GM12878 (cell line): ENCODE results near the gene NUDT16. TPM values are rescaled to one million over a fixed set of nuclear protein-coding genes. Genes with fewer than 3 reads are reported as not detected.

Experiments
- ATAC-seq: fragments of 200-7000 bp; cut with Tn5 transposase; 3 replicates; pipeline ENCODE4 v1.9.1; 2020; ENCODE audit warnings: mild to moderate bottlenecking, moderate library complexity
- BruUV-seq: library from RNA; stranded (reverse); fragments of 400-500 nt; replicated peaks from 2 replicates; lab custom pipeline; 2021; lab: Mats Ljungman, UMichigan
- CTCF ChIA-PET: fragments of 300-600 bp; sonication (Branson Sonifier 250); formaldehyde crosslinking; extraction: SDS; loops from one replicate; lab custom pipeline; 2021; ENCODE audit warnings: inconsistent platforms; lab: Yijun Ruan, JAX
- POLR2A ChIA-PET: fragments of 350-600 bp; formaldehyde crosslinking; extraction: SDS; loops from one replicate; lab custom pipeline; 2021; ENCODE audit warnings: inconsistent platforms; lab: Charles Lee
- RAD21 ChIA-PET: fragments of 300-600 bp; sonication (Branson Sonifier 250); formaldehyde crosslinking; loops from one replicate; lab custom pipeline; 2023; ENCODE audit warnings: antibody characterized with exemption; ENCODE audit not compliant: unreplicated experiment; lab: Charles Lee
- SMC1A ChIA-PET: fragments of 300-600 bp; sonication (Branson Sonifier 250); formaldehyde crosslinking; loops from one replicate; lab custom pipeline; 2023; ENCODE audit not compliant: unreplicated experiment, uncharacterized antibody; lab: Charles Lee
- DNase-seq: peaks from one replicate; pipeline ENCODE4 v3.0.0-alpha.2; 2011; ENCODE audit warnings: low read depth, low spot score
- FAIRE-seq: peaks from 3 replicates; lab custom pipeline; 2011; peaks lifted over from hg19 to GRCh38; lab: Jason Lieb, UNC
- H2AFZ ChIP-seq: 2 replicates; pipeline ENCODE4 v1.6.0; 2011; ENCODE audit warnings: low read depth, low read length, control low read depth; ENCODE audit not compliant: control insufficient read depth
- H3K27ac ChIP-seq: 2 replicates; pipeline ENCODE4 v1.5.1; 2011; ENCODE audit warnings: control low read depth; ENCODE audit not compliant: control insufficient read depth, insufficient read depth
- H3K27me3 ChIP-seq, 2 experiments: replicated peaks in 1 of 2; 2 replicates each; pipeline versions ENCODE4 v1.6.0 to v1.6.1; 2011; ENCODE audit warnings: low read length in 1 of 2; ENCODE audit not compliant: control insufficient read depth in 2 of 2, insufficient read depth in 2 of 2
- H3K36me3 ChIP-seq, 2 experiments: 2 replicates each; pipeline ENCODE4 v1.5.1; 2011; ENCODE audit warnings: low read length in 1 of 2; ENCODE audit not compliant: control insufficient read depth in 2 of 2, insufficient read depth in 2 of 2
- H3K4me1 ChIP-seq: 2 replicates; pipeline ENCODE4 v1.6.1; 2011; ENCODE audit warnings: mild to moderate bottlenecking, low read length, moderate library complexity, mixed read lengths; ENCODE audit not compliant: control insufficient read depth, insufficient read depth
- H3K4me2 ChIP-seq: 2 replicates; pipeline ENCODE4 v1.6.0; 2011; ENCODE audit warnings: control low read depth; ENCODE audit not compliant: control insufficient read depth, insufficient read depth
- H3K4me3 ChIP-seq: fragments of 200-600 bp; sonication (generic); 2 replicates; pipeline ENCODE4 v1.5.1; 2016
- H3K79me2 ChIP-seq: 2 replicates; pipeline ENCODE4 v1.6.0; 2011; ENCODE audit warnings: low read length; ENCODE audit not compliant: control insufficient read depth, insufficient read depth
- H3K9ac ChIP-seq: 2 replicates; pipeline ENCODE4 v1.8.0; 2011; ENCODE audit warnings: low read length, control low read depth, mixed read lengths; ENCODE audit not compliant: control insufficient read depth, insufficient read depth
- H3K9me3 ChIP-seq: replicated peaks from 3 replicates; pipeline ENCODE4 v1.5.1; 2011; ENCODE audit warnings: mild to moderate bottlenecking, low read length; ENCODE audit not compliant: control insufficient read depth, insufficient read depth
- H4K20me1 ChIP-seq: 2 replicates; pipeline ENCODE4 v1.6.0; 2011; ENCODE audit not compliant: control insufficient read depth, insufficient read depth
- ATF7 ChIP-seq: fragments of 450-650 bp; IDR thresholded peaks from 2 replicates; pipeline ENCODE4 v1.6.1; 2016; ENCODE audit warnings: low read depth, mild to moderate bottlenecking
- CBFB ChIP-seq: IDR thresholded peaks from 2 replicates; pipeline ENCODE4 v1.6.1; 2016; ENCODE audit warnings: antibody characterized with exemption, low read depth
- CHD1 ChIP-seq: IDR thresholded peaks from 2 replicates; pipeline ENCODE4 v1.6.1; 2012; ENCODE audit warnings: low read depth, low read length, improper control_type of control experiment
- CHD4 ChIP-seq: fragments of 200-600 bp; sonication (generic); IDR thresholded peaks from 2 replicates; pipeline ENCODE4 v1.6.1; 2016; ENCODE audit warnings: mild to moderate bottlenecking
- EGR1 ChIP-seq, 2 experiments: IDR thresholded peaks; 1 replicate in 1 of 2; 2 replicates in 1 of 2; pipeline ENCODE4 v1.6.1; 2011 to 2012; ENCODE audit warnings: low read depth in 2 of 2, low read length in 2 of 2, borderline replicate concordance in 1 of 2, mild to moderate bottlenecking in 1 of 2, moderate library complexity in 1 of 2
- GABPA ChIP-seq: IDR thresholded peaks from 2 replicates; pipeline ENCODE4 v1.6.1; 2014; ENCODE audit warnings: antibody characterized with exemption, low read depth, mild to moderate bottlenecking, inconsistent platforms
- RCOR1 ChIP-seq: conservative IDR thresholded peaks from 2 replicates; pipeline ENCODE4 v1.6.1; 2012; ENCODE audit warnings: low read depth, low read length, improper control_type of control experiment
- RELA ChIP-seq: fragments of 450-650 bp; IDR thresholded peaks from 2 replicates; pipeline ENCODE4 v1.8.0; 2014; ENCODE audit warnings: borderline replicate concordance; ENCODE audit not compliant: partially characterized antibody
- SIX5 ChIP-seq: IDR thresholded peaks from 2 replicates; pipeline ENCODE4 v1.6.1; 2011; ENCODE audit warnings: mild to moderate bottlenecking, low read depth, low read length, moderate library complexity; ENCODE audit not compliant: severe bottlenecking
- SRF ChIP-seq, 2 experiments: IDR thresholded peaks; 2 replicates each; pipeline ENCODE4 v1.6.1; 2011; ENCODE audit warnings: low read depth in 2 of 2, low read length in 2 of 2, mild to moderate bottlenecking in 1 of 2, moderate library complexity in 1 of 2
- SUZ12 ChIP-seq: fragments of 200-600 bp; sonication (generic); IDR thresholded peaks from one replicate; pipeline ENCODE4 v1.6.1; 2018; ENCODE audit warnings: antibody characterized with exemption, mild to moderate bottlenecking; ENCODE audit not compliant: unreplicated experiment
- WGBS: methylation state at CpG from one replicate; pipeline ENCODE4 v1.1.6; 2016; ENCODE audit warnings: low lambda C conversion rate; ENCODE audit not compliant: insufficient replicate concordance, insufficient coverage; ENCODE audit errors: missing lambda C conversion rate; 5-methylcytosine and 5-hydroxymethylcytosine counted together
- in situ Hi-C: fragments of 300-500 bp; cut with MboI; formaldehyde crosslinking; loops from 9 replicates; pipeline ENCODE4 v1.14.3; 2018; ENCODE audit warnings: mixed read lengths
- intact Hi-C: fragments of 100-400 bp; cut with micrococcal nuclease; formaldehyde crosslinking; loops from one replicate; pipeline ENCODE4 v1.14.2; 2022; ENCODE audit not compliant: unreplicated experiment
- polyA plus RNA-seq, 11 experiments: library from polyadenylated mRNA; depleted of rRNA in 4 of 11; unstranded in 6 of 11; stranded (reverse) in 5 of 11; fragments of >200 nt; fragmentation: Nextera tagmentation in 4 of 11; fragmentation: Illumina TruSeq in 1 of 11; extraction: Ambion mirVana in 4 of 11; extraction: Trizol in 1 of 11; gene quantifications; 1 replicate in 1 of 11; 2 replicates in 10 of 11; pipeline versions ENCODE4 v1.2.1 to v1.2.3, GENCODE V29; 2011 to 2016; ENCODE audit warnings: inconsistent platforms in 2 of 11, missing spikeins in 2 of 11, low read depth in 1 of 11
- total RNA-seq, 4 experiments: library from RNA; depleted of rRNA in 3 of 4; stranded (reverse); fragments of >200 nt in 3 of 4; fragmentation: Illumina TruSeq in 1 of 4; extraction: Trizol in 1 of 4; gene quantifications; 2 replicates each; pipeline versions ENCODE4 v1.2.1 to v1.2.3, GENCODE V29; 2013 to 2021
- TF ChIP-seq, protein P1 (sequence below): fragments of 450-650 bp; IDR thresholded peaks from 2 replicates; pipeline ENCODE4 v1.6.1; 2016; ENCODE audit warnings: mild to moderate bottlenecking, moderate library complexity, borderline replicate concordance
- TF ChIP-seq, protein P2 (sequence below): fragments of 450-650 bp; IDR thresholded peaks from 2 replicates; pipeline ENCODE4 v1.6.1; 2017; ENCODE audit warnings: low read depth, mild to moderate bottlenecking, moderate library complexity
- TF ChIP-seq, protein P3 (sequence below): fragments of 450-650 bp; formaldehyde crosslinking; IDR thresholded peaks from 2 replicates; pipeline ENCODE4 v1.5.0; 2022; ENCODE audit warnings: mild to moderate bottlenecking, missing genetic modification characterization

Gene NUDT16
- total and polyA plus RNA-seq, 10 of the 15 experiments (the other 5 are each of a cell fraction or from before 2014, with no cell fraction given), result 1.4 to 16.6 (median 10.4) TPM

DNA sequence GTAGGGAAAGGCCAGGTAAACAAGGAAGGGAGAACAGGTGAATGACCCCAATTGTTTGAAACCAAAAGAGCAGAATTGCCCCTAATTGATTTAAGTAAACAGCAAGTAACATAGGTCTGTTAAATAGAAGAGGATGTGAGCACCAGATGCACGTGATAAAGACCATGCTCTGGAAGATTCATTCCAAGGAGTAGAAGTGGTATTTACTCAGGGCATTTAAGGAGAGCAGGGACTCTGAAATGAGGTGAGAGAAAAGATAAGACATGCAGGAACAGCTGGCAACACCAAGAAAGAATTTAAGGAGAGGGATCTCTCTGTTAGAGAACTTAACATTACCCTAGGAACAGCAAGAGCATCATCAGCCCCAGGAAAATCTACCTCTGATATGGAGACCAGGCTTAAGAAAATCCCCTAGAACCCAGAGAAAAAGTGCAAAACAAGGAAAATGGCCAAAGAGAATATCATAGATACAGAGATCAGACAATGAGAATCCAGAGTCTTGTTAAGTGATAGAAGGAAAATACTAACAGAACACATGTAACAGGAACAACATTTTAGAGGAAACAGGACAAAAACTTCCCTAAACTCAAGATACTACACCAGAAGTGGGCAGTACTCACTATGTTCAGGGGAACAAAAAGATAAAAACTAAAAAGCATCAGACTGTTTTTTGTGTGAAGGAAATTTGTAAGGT lies 6.4 kb downstream of the NUDT16 start:
- WGBS, result 93% methylated on average over 1 of the region's 1 CpG
- no peak overlapping the region for H3K9ac ChIP-seq
- no peaks in the 10 kb centered on the region for H4K20me1 ChIP-seq
- DNase-seq, result no peak
- in situ Hi-C loops (no loop called here), intact Hi-C loops (no loop called here)
- H3K9me3 ChIP-seq, result no peaks in the 10 kb centered on the region
- H3K4me3 ChIP-seq, result no peak overlapping the region
- BruUV-seq, result no TSS peak
- ATAC-seq, result no peak
- SMC1A ChIA-PET, result interaction anchor here (1.5 kb wide), 1 partner anchor 10 kb away, joined by 4 read pairs; no protein-coding TSS in a partner anchor
- H3K4me2 ChIP-seq, result no peak overlapping the region
- no peak overlapping the region for H2AFZ ChIP-seq
- no peaks in the 10 kb centered on the region for H3K79me2 ChIP-seq
- RAD21 ChIA-PET, result no interaction called here
- H3K27ac ChIP-seq, result no peak overlapping the region
- no peak for FAIRE-seq
- peaks cover 7% of the 10 kb centered on the region; the same call in 1 of the 2 replicates for H3K4me1 ChIP-seq
- TF ChIP-seq CHD4, result no peak
- no peak for TF ChIP-seq RELA
- TF ChIP-seq, protein P1, sequence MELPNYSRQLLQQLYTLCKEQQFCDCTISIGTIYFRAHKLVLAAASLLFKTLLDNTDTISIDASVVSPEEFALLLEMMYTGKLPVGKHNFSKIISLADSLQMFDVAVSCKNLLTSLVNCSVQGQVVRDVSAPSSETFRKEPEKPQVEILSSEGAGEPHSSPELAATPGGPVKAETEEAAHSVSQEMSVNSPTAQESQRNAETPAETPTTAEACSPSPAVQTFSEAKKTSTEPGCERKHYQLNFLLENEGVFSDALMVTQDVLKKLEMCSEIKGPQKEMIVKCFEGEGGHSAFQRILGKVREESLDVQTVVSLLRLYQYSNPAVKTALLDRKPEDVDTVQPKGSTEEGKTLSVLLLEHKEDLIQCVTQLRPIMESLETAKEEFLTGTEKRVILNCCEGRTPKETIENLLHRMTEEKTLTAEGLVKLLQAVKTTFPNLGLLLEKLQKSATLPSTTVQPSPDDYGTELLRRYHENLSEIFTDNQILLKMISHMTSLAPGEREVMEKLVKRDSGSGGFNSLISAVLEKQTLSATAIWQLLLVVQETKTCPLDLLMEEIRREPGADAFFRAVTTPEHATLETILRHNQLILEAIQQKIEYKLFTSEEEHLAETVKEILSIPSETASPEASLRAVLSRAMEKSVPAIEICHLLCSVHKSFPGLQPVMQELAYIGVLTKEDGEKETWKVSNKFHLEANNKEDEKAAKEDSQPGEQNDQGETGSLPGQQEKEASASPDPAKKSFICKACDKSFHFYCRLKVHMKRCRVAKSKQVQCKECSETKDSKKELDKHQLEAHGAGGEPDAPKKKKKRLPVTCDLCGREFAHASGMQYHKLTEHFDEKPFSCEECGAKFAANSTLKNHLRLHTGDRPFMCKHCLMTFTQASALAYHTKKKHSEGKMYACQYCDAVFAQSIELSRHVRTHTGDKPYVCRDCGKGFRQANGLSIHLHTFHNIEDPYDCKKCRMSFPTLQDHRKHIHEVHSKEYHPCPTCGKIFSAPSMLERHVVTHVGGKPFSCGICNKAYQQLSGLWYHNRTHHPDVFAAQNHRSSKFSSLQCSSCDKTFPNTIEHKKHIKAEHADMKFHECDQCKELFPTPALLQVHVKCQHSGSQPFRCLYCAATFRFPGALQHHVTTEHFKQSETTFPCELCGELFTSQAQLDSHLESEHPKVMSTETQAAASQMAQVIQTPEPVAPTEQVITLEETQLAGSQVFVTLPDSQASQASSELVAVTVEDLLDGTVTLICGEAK, result no peak
- no peak for TF ChIP-seq SUZ12
- TF ChIP-seq, protein P2, sequence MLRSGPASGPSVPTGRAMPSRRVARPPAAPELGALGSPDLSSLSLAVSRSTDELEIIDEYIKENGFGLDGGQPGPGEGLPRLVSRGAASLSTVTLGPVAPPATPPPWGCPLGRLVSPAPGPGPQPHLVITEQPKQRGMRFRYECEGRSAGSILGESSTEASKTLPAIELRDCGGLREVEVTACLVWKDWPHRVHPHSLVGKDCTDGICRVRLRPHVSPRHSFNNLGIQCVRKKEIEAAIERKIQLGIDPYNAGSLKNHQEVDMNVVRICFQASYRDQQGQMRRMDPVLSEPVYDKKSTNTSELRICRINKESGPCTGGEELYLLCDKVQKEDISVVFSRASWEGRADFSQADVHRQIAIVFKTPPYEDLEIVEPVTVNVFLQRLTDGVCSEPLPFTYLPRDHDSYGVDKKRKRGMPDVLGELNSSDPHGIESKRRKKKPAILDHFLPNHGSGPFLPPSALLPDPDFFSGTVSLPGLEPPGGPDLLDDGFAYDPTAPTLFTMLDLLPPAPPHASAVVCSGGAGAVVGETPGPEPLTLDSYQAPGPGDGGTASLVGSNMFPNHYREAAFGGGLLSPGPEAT, result no peak
- TF ChIP-seq SIX5, result no peak
- TF ChIP-seq SRF (IDR thresholded peaks at IDR 0.05; ENCODE audit: low read depth in 2 of 2, low read length in 2 of 2), result no peak
- TF ChIP-seq GABPA, result no peak
- TF ChIP-seq ATF7, result no peak
- no peak for TF ChIP-seq EGR1 (IDR thresholded peaks at IDR 0.05; ENCODE audit: borderline replicate concordance in 1 of 2, low read depth in 2 of 2, low read length in 2 of 2)
- TF ChIP-seq, protein P3, sequence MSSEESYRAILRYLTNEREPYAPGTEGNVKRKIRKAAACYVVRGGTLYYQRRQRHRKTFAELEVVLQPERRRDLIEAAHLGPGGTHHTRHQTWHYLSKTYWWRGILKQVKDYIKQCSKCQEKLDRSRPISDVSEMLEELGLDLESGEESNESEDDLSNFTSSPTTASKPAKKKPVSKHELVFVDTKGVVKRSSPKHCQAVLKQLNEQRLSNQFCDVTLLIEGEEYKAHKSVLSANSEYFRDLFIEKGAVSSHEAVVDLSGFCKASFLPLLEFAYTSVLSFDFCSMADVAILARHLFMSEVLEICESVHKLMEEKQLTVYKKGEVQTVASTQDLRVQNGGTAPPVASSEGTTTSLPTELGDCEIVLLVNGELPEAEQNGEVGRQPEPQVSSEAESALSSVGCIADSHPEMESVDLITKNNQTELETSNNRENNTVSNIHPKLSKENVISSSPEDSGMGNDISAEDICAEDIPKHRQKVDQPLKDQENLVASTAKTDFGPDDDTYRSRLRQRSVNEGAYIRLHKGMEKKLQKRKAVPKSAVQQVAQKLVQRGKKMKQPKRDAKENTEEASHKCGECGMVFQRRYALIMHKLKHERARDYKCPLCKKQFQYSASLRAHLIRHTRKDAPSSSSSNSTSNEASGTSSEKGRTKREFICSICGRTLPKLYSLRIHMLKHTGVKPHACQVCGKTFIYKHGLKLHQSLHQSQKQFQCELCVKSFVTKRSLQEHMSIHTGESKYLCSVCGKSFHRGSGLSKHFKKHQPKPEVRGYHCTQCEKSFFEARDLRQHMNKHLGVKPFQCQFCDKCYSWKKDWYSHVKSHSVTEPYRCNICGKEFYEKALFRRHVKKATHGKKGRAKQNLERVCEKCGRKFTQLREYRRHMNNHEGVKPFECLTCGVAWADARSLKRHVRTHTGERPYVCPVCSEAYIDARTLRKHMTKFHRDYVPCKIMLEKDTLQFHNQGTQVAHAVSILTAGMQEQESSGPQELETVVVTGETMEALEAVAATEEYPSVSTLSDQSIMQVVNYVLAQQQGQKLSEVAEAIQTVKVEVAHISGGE (CRISPR knock-in tag), result no peak
- no peak for TF ChIP-seq RCOR1
- TF ChIP-seq CBFB, result no peak
- no peak for TF ChIP-seq CHD1
- H3K36me3 ChIP-seq, result no peaks in the 10 kb centered on the region; a peak in 1 of 4 replicates
- CTCF ChIA-PET, result interaction anchor here (1.1 kb wide), 1 partner anchor 10 kb away, joined by 3 read pairs; no protein-coding TSS in a partner anchor
- POLR2A ChIA-PET, result no interaction called here
- no peaks in the 10 kb centered on the region; a peak in 1 of 4 replicates for H3K27me3 ChIP-seq
